Fibroblast of peridontal ligament (primary cell): Measurements from ENCODE around the gene DEPDC5.

Experiments used
- DNase-seq: peaks from one replicate; pipeline ENCODE4 v3.0.0-alpha.2; 2010; ENCODE audit errors: extremely low read depth

The DEPDC5 gene

DNA sequence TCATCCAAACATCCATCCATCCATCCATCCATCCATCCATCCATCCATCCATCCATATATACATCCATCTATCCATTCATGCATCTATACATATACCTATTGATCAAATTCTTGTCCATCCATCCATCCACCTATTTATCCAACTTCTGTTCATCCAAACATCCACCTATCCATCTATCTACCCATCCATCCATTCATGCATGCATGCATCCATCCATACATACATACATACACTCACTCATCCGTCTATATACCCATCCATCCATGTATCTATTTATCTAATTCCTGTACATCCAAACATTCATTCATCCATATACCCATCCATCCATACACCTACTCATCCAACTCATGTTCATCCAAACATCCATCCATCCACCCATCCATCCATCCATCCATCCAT is 171.2 kb downstream of the DEPDC5 start:
- no peak for DNase-seq

GRCh38 chr22:31926024-31926423 is 172.2 kb downstream of the DEPDC5 start:
- no peak for DNase-seq

- no peak for DNase-seq
Measured at GRCh38 chr22:31926969-31927368, 173.2 kb downstream of the DEPDC5 start.

- DNase-seq, result no peak
Measured at GRCh38 chr22:31927562-31927961, 173.7 kb downstream of the DEPDC5 start.

- DNase-seq, result no peak
Measured at GRCh38 chr22:31929167-31929930, 175.5 kb downstream of the DEPDC5 start.

DNA sequence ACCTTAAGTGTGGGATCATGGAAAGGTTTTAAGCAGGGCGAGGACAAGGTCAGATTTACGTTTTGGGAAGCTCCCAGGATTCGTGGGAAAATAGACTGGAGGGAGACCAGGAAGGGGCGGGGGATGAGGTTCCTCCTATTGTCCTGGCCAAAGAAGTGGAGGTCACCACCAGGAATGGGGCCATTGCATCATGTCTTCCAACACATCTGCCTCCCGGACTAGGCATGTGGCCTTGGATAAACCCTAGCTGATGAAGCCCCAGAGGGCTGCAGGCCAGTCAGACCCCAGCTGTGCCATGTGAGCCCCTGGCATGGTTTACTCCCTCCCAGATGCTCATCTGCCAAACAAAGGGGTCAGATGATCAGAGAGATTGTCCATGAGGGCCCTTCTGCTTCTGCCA is 179.0 kb downstream of the DEPDC5 start:
- no peak for DNase-seq

- no peak for DNase-seq
Measured at GRCh38 chr22:31933406-31933805, 179.6 kb downstream of the DEPDC5 start.

DNA sequence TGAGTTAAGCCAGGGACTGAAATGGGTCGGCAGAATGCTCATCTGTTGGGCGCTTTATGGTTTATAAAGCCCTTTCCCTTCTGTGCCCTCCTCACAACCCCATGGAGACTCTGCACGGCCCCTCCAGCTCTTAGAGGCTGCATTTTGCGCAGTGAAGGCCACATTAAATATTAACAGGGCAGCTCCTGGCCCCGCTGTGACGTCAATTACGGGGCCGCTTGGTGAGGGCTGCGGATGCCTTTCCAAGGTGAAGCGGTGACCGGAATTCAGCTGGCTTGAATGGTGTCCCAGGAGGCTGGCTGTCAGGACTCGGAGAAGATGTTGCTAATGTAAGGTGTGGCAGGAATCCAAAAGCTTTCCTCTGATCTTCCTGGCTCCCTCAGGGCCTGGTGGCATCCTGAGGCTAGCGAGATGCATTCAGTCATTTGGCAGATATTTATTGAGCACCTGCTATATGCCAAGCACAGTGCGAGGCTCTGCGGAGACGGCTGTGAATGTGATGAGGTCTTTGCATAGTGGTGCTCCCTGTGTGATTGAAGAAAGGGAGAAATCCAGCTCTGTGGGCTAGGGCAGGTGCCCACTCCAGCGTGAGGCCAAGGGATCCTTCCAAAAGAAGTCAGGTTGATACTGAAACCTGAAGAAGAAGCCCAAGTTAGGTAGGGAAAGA is 180.1 kb downstream of the DEPDC5 start:
- no peak for DNase-seq

DNA sequence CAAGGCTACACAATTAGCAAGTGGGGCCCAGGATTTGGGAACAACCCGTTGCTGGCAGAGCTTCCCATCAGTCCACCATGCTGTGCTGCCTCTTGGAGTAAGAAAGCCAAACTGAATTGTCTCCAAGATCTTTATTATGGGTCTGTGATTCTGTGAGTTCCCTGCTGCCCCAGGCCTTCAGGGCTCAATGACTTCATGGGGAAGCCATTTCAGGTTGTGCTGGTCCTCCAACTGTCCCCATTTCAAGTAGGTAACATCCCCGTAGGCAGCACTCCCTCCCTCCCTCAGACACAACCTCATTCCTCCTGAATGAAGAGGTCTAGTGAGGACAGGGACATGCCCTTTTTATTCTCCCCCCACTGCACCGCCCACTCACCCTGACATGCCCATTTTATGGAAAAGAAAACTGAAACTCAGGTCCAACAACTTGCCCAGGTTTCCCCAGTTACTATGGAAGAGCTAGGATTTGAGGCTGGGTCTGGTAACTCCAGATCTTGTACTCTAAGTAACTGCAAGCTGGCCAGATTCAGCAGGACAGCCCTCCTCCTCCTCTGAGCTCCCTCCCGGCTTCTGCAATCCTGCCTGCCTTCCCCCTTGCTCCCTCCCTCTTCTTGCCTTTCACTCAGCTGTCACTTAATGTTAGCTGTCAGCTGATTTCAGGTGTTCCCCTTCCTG is 182.3 kb downstream of the DEPDC5 start:
- DNase-seq, result no peak

DNA sequence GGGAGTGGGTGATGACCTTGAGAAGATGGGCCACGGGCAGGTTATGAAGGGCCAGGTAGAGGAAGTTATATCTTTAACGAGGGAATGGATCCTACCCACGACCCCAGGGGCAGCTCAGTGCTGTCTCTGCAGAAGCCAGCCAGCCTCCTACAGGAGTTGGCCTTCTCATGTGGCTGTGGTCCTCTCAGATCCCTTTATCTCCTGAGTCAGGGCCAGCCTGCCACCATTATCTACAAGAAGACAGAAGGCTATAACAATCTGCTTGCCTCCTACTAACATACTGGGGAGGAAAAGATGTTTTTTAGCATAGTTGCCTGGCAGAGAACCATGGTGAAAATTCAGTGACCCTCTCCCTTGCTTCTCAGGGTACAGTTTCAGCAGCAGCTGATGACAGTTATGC is 183.5 kb downstream of the DEPDC5 start:
- DNase-seq, result no peak

DNA sequence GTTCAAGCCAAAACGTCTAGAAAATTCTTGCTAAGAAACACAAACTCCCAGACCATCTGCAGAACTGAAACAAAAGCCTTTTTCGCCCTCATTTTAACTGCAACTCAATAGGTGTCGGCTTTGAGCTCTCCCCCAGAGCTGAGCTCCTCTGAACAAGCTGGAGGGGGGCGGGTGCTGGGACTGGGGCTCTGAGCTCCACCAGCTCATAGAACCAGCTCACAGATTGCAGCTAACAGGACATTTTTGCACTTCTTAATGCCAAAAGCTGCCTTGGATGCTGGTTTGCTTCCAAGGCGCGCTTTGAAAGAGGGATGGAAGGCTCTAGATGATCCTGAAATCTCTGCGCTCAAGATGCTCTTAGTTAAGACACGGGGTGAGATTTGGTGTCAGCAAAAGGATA is 184.5 kb downstream of the DEPDC5 start:
- no peak for DNase-seq

- DNase-seq, result no peak
Measured at GRCh38 chr22:31940506-31940905, 186.7 kb downstream of the DEPDC5 start.

DNA sequence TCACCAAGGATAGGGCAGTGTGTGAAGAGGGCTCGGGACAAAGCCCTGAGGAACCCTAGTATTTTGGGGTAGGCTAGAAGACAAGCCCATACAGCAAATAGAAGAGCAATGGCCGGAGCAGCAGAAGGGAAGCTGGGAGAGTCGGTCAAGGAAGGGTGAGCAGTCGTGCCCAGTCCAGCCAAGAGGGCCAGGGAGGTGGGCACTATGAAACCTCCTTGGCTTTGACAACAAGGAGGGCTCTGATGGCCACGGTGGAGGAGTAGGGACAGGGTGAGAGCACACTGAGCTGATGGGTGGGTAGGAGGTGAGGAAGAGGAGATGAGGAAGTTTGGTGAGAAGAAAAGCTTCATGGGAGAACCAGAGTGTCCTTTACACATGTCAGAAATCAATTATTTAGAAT is 188.3 kb downstream of the DEPDC5 start:
- no peak for DNase-seq

DNA sequence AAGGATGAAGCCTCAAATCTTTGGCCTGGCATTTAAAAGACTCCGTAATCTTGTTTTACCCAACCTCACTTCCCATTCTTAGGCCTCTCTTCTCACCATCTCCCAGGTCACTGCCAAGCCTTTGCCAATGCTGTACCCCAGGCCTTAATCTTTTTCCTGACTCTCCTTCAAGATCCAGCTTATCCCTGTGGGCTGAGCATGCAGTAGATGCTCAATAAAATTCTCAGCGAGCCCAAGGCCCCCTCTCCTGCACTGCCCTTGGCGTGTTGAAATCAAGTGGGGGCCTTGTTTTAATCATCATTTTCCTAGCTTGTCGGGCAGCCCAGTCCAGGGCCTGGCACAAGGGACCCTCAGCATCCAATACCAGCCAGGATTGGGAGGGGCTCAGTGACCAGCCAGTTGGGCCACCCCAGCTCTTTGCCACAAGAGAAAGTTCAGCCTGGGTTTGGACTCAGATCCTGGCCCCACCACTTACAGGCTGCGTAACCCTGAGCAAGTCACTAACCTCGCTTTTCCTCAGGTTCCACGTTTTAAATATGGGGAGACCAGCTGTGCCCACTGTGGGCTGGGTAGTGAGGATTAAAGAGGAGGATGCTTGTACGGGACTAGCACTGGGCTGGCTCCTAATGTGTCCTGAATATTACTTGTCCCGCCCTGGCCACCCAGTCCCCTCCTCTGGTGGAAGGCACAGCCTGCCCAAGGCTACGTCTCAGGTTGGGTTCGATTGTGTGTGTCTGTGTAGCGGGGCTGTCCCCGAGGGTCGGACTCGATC is 189.6 kb downstream of the DEPDC5 start:
- no peak for DNase-seq

GRCh38 chr22:31943978-31944699 is 190.3 kb downstream of the DEPDC5 start, which contains the start of gene YWHAH:
Gene YWHAH, plus strand, starts transcription at chr22:31944535. Its CDS starts 199 bp downstream, at chr22:31944734.
- peak; percentile 88 for DNase-seq

GRCh38 chr22:31944700-31945442 is 191.1 kb downstream of the DEPDC5 start:
- DNase-seq, result no peak

DNA sequence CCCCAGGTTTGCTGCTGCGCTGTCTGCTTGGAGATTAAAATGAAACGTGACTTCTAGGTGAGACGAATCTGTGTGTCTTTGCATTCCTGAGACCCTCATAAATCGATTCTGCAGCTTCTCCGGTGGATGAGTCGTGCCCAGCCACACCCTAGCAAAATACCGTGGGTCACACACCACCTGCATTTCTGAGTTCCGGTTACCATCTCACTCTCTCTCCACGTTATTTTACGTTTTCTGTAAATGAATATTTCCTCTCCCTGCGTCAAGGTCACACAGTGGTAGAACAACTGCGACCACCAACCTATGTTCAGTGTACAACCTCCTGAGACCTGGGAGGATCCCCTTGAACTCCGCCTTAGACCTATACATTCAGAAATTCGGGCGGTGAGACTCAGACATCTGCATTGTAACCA is 191.6 kb downstream of the DEPDC5 start:
- no peak for DNase-seq

DNA sequence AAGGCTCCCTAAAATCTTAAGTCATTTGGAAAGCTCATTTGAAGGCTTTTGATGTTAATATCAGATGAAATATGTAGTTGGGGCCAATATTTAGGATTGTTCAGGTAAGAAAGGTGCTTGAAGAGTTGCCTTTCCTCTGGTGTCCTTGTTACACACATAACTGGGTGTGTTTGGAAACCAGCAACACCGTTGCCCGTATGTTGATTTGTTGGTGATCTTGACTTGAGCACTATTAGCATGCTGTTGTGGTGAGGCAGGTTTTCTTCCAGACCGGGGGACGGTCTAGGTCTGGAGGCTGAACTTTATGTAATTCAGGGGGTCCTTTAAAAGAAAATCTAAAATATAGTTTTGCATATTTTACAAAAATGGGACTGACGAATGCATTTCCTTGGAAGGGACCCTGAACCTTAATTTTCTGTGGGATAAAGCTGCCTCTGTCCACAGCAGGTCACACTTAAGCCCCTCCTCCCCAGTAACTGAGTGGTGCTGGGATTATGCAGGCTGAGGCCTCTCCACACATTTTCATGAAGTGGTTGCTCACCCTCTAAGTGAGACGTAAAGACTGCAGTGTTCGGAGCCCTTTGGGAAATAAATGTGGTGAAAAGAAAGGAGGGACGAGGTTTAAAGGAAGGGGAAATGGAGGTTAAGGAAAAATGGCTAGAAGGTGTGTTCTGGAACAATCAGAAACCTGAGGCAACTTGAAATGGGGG is 192.3 kb downstream of the DEPDC5 start:
- no peak for DNase-seq

DNA sequence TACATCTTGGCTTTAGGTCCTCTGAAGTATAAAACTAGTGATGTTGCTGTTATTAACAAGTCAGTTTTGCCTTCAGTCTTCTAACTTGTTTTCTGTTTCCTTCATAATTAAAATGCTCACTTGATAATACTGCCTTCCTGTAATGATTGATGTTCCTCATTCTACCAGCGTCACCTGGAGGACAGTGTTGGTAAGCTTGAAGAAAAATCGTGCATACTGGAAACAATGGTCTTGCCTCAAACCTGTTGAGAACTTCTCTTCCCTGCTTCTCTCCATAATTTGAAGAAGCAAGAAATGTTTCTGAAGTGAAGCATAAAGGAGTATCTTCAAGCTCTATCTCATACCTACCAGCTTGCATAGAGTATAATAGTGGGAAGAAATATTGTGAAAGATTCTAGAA is 193.5 kb downstream of the DEPDC5 start:
- DNase-seq, result peak; percentile 52

GRCh38 chr22:31948002-31948401 is 194.2 kb downstream of the DEPDC5 start:
- DNase-seq, result no peak
